Osteoblast (primary cell): ENCODE results near the gene MALRD1. TPM values are rescaled to one million over a fixed set of nuclear protein-coding genes. Genes with fewer than 3 reads are reported as not detected.

ENCODE experiments used
- DNase-seq: peaks from one replicate; pipeline ENCODE4 v3.0.0; 2011; ENCODE audit warnings: low spot score, mixed read lengths; ENCODE audit not compliant: insufficient read length; ENCODE audit errors: missing footprints
- H2AFZ ChIP-seq: 2 replicates; pipeline ENCODE4 v1.6.0; 2011; ENCODE audit warnings: mild to moderate bottlenecking, low read length
- H3K27ac ChIP-seq: 2 replicates; pipeline ENCODE4 v1.5.1; 2011; ENCODE audit warnings: mild to moderate bottlenecking, low read depth, low read length, moderate library complexity
- H3K27me3 ChIP-seq: 2 replicates; pipeline ENCODE4 v1.6.0; 2012; ENCODE audit warnings: mild to moderate bottlenecking, control low read depth, inconsistent platforms, low read length, moderate library complexity; ENCODE audit not compliant: insufficient read depth
- H3K36me3 ChIP-seq: 2 replicates; pipeline ENCODE4 v1.5.1; 2011; ENCODE audit warnings: mild to moderate bottlenecking, low read length, control low read depth, moderate library complexity; ENCODE audit not compliant: insufficient read depth
- H3K4me1 ChIP-seq: 2 replicates; pipeline ENCODE4 v1.5.1; 2011; ENCODE audit warnings: mild to moderate bottlenecking, low read length, control low read depth, moderate library complexity; ENCODE audit not compliant: insufficient read depth
- H3K4me2 ChIP-seq: 2 replicates; pipeline ENCODE4 v1.6.0; 2011; ENCODE audit warnings: mild to moderate bottlenecking, low read length; ENCODE audit not compliant: insufficient read depth
- H3K4me3 ChIP-seq: fragments of 200-600 bp; sonication (generic); 3 replicates; pipeline ENCODE4 v1.5.1; 2012; ENCODE audit warnings: mild to moderate bottlenecking, low read length, inconsistent platforms; ENCODE audit not compliant: insufficient read depth
- H3K79me2 ChIP-seq: 2 replicates; pipeline ENCODE4 v1.6.0; 2012; ENCODE audit warnings: mild to moderate bottlenecking, low read length, control low read depth, inconsistent platforms; ENCODE audit not compliant: insufficient read depth
- H3K9me3 ChIP-seq: 2 replicates; pipeline ENCODE4 v1.5.1; 2011; ENCODE audit warnings: low read depth, low read length, control low read depth
- H4K20me1 ChIP-seq: 2 replicates; pipeline ENCODE4 v1.6.0; 2012; ENCODE audit warnings: mild to moderate bottlenecking, low read length, control low read depth; ENCODE audit not compliant: insufficient read depth
- total RNA-seq: library from RNA; depleted of rRNA; stranded (reverse); fragments of >200 nt; gene quantifications from 2 replicates; pipeline ENCODE4 v1.2.3, GENCODE V29; 2012
- TF ChIP-seq, protein P1 (sequence below): IDR thresholded peaks from 2 replicates; pipeline ENCODE4 v1.5.1; 2011; ENCODE audit warnings: mild to moderate bottlenecking, low read depth, low read length, moderate library complexity; ENCODE audit errors: extremely low read depth

Gene MALRD1
- total RNA-seq, 1 donor: 2.9 TPM

GRCh38 chr10:19333631-19334030, 285.0 kb downstream of the MALRD1 start:
- H3K36me3 ChIP-seq: no peaks in the 10 kb centered on the region
- H3K27me3 ChIP-seq: no peaks in the 10 kb centered on the region
- no peak overlapping the region for H3K4me3 ChIP-seq
- H3K9me3 ChIP-seq: no peaks in the 10 kb centered on the region
- H3K79me2 ChIP-seq: no peaks in the 10 kb centered on the region
- no peak overlapping the region for H3K27ac ChIP-seq
- no peaks in the 10 kb centered on the region for H3K4me1 ChIP-seq
- no peak for DNase-seq
- no peak overlapping the region for H2AFZ ChIP-seq
- H4K20me1 ChIP-seq: no peaks in the 10 kb centered on the region
- TF ChIP-seq, protein P1, sequence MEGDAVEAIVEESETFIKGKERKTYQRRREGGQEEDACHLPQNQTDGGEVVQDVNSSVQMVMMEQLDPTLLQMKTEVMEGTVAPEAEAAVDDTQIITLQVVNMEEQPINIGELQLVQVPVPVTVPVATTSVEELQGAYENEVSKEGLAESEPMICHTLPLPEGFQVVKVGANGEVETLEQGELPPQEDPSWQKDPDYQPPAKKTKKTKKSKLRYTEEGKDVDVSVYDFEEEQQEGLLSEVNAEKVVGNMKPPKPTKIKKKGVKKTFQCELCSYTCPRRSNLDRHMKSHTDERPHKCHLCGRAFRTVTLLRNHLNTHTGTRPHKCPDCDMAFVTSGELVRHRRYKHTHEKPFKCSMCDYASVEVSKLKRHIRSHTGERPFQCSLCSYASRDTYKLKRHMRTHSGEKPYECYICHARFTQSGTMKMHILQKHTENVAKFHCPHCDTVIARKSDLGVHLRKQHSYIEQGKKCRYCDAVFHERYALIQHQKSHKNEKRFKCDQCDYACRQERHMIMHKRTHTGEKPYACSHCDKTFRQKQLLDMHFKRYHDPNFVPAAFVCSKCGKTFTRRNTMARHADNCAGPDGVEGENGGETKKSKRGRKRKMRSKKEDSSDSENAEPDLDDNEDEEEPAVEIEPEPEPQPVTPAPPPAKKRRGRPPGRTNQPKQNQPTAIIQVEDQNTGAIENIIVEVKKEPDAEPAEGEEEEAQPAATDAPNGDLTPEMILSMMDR: no peak
- H3K4me2 ChIP-seq: no peak overlapping the region

DNA sequence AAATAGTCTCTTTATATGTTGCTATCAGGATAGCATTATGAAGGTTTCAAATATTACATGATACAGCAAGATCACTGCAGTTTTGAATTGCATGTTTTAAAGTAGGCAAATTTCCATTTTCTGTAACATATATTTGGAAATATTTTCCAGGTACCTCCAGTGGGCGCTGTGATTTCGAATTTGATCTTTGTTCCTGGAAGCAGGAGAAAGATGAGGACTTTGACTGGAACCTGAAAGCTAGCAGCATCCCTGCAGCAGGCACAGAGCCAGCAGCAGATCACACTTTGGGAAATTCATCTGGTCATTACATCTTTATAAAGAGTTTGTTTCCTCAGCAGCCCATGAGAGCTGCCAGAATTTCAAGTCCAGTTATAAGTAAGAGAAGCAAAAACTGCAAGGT, 299.0 kb downstream of the MALRD1 start:
- peak; percentile 5 for DNase-seq
- H3K27ac ChIP-seq: no peak overlapping the region
- no peaks in the 10 kb centered on the region for H3K27me3 ChIP-seq
- H3K79me2 ChIP-seq: no peaks in the 10 kb centered on the region
- no peak overlapping the region for H2AFZ ChIP-seq
- no peaks in the 10 kb centered on the region for H4K20me1 ChIP-seq
- H3K4me1 ChIP-seq: no peaks in the 10 kb centered on the region
- TF ChIP-seq, protein P1: no peak
- no peak overlapping the region for H3K4me2 ChIP-seq
- no peaks in the 10 kb centered on the region for H3K36me3 ChIP-seq
- H3K4me3 ChIP-seq: no peak overlapping the region
- no peaks in the 10 kb centered on the region for H3K9me3 ChIP-seq

DNA sequence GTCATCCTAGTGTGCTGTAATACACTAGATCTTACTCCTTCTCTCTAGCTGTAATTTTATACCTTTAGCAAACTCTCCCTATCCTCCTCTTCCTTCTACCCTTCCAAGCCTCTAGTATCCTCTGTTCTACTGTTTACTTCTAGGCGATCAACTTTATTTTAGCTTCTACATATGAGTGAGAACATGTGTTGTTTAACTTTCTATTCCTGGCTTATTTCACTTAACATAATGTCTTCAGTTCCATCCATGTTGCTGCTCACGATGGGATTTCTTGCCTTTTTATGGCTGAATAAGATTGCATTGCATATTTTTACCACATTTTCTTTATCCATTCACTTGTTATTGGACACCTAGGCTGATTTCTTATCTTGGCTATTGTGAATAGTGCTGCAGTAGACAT, 318.6 kb downstream of the MALRD1 start:
- H3K4me3 ChIP-seq: no peak overlapping the region
- TF ChIP-seq, protein P1: no peak
- no peak overlapping the region for H3K4me2 ChIP-seq
- no peaks in the 10 kb centered on the region for H3K4me1 ChIP-seq
- no peak for DNase-seq
- no peaks in the 10 kb centered on the region for H4K20me1 ChIP-seq
- H3K36me3 ChIP-seq: no peaks in the 10 kb centered on the region
- H3K27ac ChIP-seq: no peak overlapping the region
- no peak overlapping the region for H2AFZ ChIP-seq
- no peaks in the 10 kb centered on the region for H3K9me3 ChIP-seq
- H3K27me3 ChIP-seq: no peaks in the 10 kb centered on the region
- no peaks in the 10 kb centered on the region for H3K79me2 ChIP-seq

- TF ChIP-seq, protein P1: no peak
- no peaks in the 10 kb centered on the region for H3K27me3 ChIP-seq
- no peaks in the 10 kb centered on the region for H3K36me3 ChIP-seq
- no peak overlapping the region for H3K27ac ChIP-seq
- H3K4me2 ChIP-seq: no peak overlapping the region
- no peaks in the 10 kb centered on the region for H4K20me1 ChIP-seq
- no peaks in the 10 kb centered on the region for H3K79me2 ChIP-seq
- no peak overlapping the region for H3K4me3 ChIP-seq
- DNase-seq: no peak
- H2AFZ ChIP-seq: no peak overlapping the region
- no peaks in the 10 kb centered on the region for H3K4me1 ChIP-seq
- H3K9me3 ChIP-seq: no peaks in the 10 kb centered on the region
These were observed 325.4 kb downstream of the MALRD1 start for GRCh38 chr10:19373988-19374387.
